Skeletal muscle tissue (tissue), 4 donors: Measurements from ENCODE around the gene CD200R1L. TPM values are rescaled to one million over a fixed set of nuclear protein-coding genes. Genes with fewer than 3 reads are reported as not detected.
"Not testable (repeated sequence)": the region's sequence is repeated elsewhere in the genome, so short reads cannot be mapped to it uniquely, and the experiment has no call there.

Experiments
- H3K27ac ChIP-seq: one replicate; pipeline ENCODE4 v1.7.0; 2013; ENCODE audit warnings: mild to moderate bottlenecking, low read depth, low read length, inconsistent platforms
- H3K27me3 ChIP-seq, 3 donors: one replicate each; pipeline ENCODE4 v1.7.0; 2013; ENCODE audit warnings: low read length in 3 of 3; ENCODE audit not compliant: control insufficient read depth in 3 of 3, insufficient read depth in 3 of 3
- H3K36me3 ChIP-seq, 3 donors: one replicate each; pipeline ENCODE4 v1.7.0; 2013; ENCODE audit warnings: low read length in 3 of 3; ENCODE audit not compliant: control insufficient read depth in 3 of 3, insufficient read depth in 3 of 3
- H3K4me1 ChIP-seq, 3 donors: one replicate each; pipeline ENCODE4 v1.7.0; 2013; ENCODE audit warnings: low read length in 3 of 3, mild to moderate bottlenecking in 3 of 3; ENCODE audit not compliant: control insufficient read depth in 3 of 3, insufficient read depth in 3 of 3
- H3K4me3 ChIP-seq, 3 donors: one replicate each; pipeline ENCODE4 v1.7.0; 2013; ENCODE audit warnings: low read length in 3 of 3
- H3K9ac ChIP-seq, 3 donors: one replicate each; pipeline ENCODE4 v1.7.0; 2013; ENCODE audit warnings: low read length in 3 of 3, mild to moderate bottlenecking in 3 of 3, moderate library complexity in 2 of 3, low read depth in 1 of 3
- H3K9me3 ChIP-seq, 3 donors: one replicate each; pipeline ENCODE4 v1.7.0; 2013; ENCODE audit warnings: low read length in 3 of 3; ENCODE audit not compliant: control insufficient read depth in 3 of 3
- total RNA-seq: library from RNA; depleted of rRNA; stranded (reverse); fragments of >200 nt; gene quantifications from one replicate; pipeline ENCODE4 v1.2.3, GENCODE V29; 2014
- donor health status: Osteomylitis.

Gene CD200R1L
- total RNA-seq, 1 donor from 2014 or later = not detected

DNA sequence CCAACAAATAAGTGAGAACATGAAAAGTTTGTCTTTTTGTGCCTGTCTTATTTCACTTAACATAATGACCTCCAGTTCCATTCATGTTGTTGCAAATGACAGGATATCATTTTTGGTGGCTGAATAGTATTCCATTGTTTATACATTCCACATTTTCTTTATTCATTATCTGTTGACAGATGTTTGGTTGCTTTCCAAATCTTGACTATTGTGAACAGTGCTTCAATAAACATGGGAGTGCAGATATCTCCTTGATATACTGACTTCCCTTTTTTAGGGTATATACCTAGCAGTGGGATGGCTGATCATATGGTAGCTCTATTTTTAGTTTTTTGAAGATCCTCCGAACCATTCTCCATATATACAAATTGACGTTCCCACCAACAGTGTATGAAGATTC, 19.1 kb upstream of the CD200R1L start:
- Histone ChIP-seq H3K4me1 (no peaks in the 10 kb centered on the region), H3K4me3 (no peak overlapping the region), H3K9ac (no peak overlapping the region), H3K27ac (no peak overlapping the region), H3K36me3 (no peaks in the 10 kb centered on the region), H3K27me3 (no peaks in the 10 kb centered on the region), H3K9me3 (peaks cover 0 to 2% (median 2%) of the 10 kb centered on the region in 3 donors)

DNA sequence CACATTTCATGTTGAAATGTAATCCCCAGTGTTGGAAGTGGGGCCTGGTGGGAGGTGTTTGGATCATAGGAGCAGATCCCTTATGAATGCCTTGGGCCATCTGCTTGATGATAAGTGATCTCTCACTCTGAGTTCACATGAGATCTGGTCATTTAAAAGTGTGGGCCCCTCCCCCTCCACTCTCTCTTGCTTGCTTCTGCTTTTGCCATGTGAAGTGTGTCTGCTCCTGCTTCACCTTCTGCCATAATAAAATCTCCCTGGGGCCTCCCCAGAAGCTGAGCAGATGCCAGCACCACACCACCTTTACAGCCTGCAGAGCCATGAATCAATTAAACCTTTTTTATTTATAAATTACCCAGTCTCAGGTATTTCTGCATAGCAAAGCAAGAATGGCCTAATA, 14.2 kb upstream of the CD200R1L start:
- H3K4me1 ChIP-seq = no peaks in the 10 kb centered on the region
- H3K36me3 ChIP-seq = no peaks in the 10 kb centered on the region
- H3K27ac ChIP-seq = no peak overlapping the region
- H3K9me3 ChIP-seq = no peaks in the 10 kb centered on the region
- H3K4me3 ChIP-seq = no peak overlapping the region
- no peak overlapping the region for H3K9ac ChIP-seq
- H3K27me3 ChIP-seq = no peaks in the 10 kb centered on the region

DNA sequence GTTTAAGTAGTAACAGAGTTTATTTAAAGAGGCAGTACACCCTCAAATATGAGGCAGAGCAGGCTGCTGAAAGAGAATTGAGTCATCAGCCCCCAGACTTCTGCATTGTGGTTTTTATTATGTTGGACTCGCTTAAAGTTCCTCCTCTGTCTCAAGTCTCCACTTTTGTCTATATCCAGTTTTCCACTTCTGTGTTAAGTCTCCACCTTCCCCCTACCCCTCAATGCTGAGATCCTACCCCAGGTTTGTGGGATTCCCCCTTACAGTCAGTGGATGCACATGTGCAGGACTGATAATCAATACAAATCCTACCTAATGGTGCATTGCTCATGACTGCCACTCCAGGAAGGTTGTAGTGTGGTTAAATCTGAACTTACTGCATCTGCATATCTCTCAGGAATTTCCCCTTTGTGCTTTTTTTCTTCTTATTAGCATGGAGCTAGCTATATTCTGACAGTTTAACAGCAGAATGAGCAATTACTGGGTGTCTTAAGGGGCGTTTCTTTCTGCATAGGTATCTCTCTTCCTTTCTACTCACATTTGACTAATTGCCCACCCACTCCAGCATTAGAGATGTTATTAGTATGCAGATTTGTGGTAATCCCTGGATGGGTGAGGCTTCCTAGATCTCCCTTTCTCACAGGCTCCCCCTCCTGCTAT, 11.9 kb upstream of the CD200R1L start:
- Histone ChIP-seq H3K36me3 (no peaks in the 10 kb centered on the region), H3K9ac (no peak overlapping the region), H3K27ac (no peak overlapping the region), H3K4me3 (no peak overlapping the region), H3K27me3 (no peaks in the 10 kb centered on the region), H3K9me3 (no peaks in the 10 kb centered on the region), H3K4me1 (no peaks in the 10 kb centered on the region)

DNA sequence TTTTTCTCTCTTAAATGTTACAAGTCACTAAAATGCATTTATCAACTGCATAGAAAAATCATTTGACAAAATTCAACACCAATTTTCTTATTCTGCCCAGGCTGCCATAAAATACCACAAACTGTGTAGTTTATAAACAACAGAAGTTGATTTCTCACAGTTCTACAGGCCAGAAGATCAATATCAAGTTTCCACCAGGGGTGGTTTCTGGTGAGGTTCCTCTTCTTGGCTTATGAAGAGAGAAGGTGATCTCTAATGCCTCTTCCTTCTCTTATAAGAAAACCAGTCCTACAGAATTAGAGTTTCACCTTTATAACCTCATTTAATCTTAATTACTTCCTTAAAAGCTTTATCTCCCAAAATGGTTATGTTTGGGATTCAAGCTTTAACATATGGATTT, 10.9 kb upstream of the CD200R1L start:
- no peaks in the 10 kb centered on the region for H3K4me1 ChIP-seq
- no peak overlapping the region for H3K27ac ChIP-seq
- H3K4me3 ChIP-seq = no peak overlapping the region
- no peaks in the 10 kb centered on the region for H3K27me3 ChIP-seq
- H3K9ac ChIP-seq = no peak overlapping the region
- H3K9me3 ChIP-seq = no peaks in the 10 kb centered on the region
- no peaks in the 10 kb centered on the region for H3K36me3 ChIP-seq

DNA sequence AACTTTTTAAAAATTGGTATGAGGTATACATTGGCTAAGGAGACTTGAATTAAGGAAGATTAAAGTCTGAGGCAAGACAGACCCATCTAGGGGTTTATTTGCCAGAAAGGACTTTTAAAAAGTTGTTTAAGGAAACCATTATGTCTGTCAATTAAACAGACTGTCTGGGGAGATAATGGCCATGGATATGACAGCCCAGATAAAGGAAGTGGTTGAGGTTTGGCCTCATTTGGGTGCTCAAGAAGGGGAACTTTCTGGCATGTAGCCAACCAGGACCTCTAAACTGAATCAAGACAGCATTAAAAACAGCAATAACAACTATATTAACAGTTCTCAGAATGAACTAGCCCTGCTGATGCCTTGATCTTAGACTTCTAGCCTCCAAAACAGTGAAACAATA, 9.9 kb upstream of the CD200R1L start:
- no peaks in the 10 kb centered on the region for H3K9me3 ChIP-seq
- no peaks in the 10 kb centered on the region for H3K27me3 ChIP-seq
- H3K4me1 ChIP-seq = no peaks in the 10 kb centered on the region
- no peak overlapping the region for H3K4me3 ChIP-seq
- no peak overlapping the region for H3K27ac ChIP-seq
- H3K36me3 ChIP-seq = no peaks in the 10 kb centered on the region
- H3K9ac ChIP-seq = no peak overlapping the region

DNA sequence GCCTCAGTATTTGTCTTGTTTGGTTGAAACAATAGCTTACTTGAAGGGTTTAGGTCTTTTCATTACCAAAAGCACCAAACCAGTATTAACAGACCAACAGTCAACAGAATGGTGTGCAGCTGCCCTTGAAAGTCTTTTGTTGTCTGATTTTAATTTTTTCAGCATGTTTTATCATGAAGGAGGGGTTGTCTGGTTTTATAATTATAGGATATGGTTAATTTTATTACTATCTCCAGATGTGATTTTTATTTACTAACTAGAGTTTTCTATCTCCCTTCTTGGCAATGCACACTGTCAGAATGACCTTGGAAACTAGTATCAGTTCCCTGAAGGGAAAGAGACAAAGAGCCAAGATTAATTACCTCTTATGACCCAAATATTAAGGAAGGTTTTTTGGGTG, 9.2 kb upstream of the CD200R1L start:
- Histone ChIP-seq H3K27ac (no peak overlapping the region), H3K9me3 (no peaks in the 10 kb centered on the region), H3K36me3 (no peaks in the 10 kb centered on the region), H3K27me3 (no peaks in the 10 kb centered on the region), H3K9ac (no peak overlapping the region), H3K4me3 (no peak overlapping the region), H3K4me1 (no peaks in the 10 kb centered on the region)

DNA sequence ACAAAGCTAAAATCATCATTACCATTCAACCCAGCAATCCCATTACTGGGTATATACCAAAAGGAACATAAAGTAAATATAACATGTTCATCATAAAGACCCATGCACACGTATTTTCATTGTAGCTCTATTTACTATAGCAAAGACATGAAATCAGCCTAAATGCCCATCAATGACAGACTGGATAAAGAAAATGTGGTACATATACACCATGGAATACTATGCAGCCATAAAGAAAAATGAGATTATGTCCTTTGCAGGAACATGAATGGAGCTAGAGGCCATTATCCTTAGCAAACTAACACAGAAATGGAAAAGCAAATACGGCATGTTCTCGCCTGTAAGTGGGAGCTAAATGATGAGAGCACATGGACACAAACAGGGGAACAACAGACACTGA, 8.4 kb upstream of the CD200R1L start:
- not testable (repeated sequence) for H3K27ac ChIP-seq, H3K4me1 ChIP-seq, H3K9me3 ChIP-seq, H3K4me3 ChIP-seq, H3K36me3 ChIP-seq, H3K27me3 ChIP-seq, H3K9ac ChIP-seq

DNA sequence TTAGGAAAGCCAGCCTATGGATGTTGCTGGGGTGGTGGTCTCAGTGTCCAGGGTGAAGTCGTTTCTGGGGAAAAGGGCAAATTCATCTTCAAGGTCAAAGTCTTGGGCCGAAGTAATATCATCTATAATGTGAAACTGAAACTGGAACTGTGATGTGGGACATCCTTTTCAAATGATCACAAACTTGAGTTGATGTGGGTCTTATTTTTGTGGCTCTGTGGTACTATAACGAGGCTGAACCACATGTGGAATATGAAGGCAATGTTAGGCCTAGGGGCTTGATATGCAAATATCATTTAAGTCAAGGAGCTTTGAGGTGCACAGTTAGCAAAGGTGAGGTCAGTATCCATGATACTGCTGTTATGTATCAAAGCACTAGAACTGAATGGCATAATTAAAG, 1.5 kb upstream of the CD200R1L start:
- Histone ChIP-seq H3K27ac (no peak overlapping the region), H3K9ac (no peak overlapping the region), H3K9me3 (no peaks in the 10 kb centered on the region), H3K4me1 (no peaks in the 10 kb centered on the region), H3K4me3 (no peak overlapping the region), H3K27me3 (no peaks in the 10 kb centered on the region), H3K36me3 (no peaks in the 10 kb centered on the region)

DNA sequence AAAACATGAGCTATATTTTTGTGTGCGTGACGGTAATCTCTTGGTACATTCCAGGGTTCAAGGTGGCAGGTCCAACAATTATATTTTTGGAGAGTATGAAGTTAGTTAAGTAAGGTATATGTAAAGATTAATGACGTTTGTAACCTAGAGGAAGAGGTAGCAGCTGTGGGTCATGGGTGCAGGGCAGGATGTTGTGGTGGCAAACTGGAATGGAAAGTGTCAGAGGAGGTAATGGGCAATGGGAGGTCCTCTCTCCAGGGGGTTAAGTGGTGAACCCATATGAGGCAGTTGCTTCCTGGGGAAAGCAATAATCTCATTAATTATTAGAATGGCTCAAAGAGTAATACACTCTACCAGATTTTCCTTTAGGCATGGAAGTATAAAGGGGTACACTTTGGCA, 1.0 kb upstream of the CD200R1L start:
- Histone ChIP-seq H3K4me3 (no peak overlapping the region), H3K9me3 (peaks cover 0 to 3% (median 0%) of the 10 kb centered on the region in 3 donors), H3K4me1 (no peaks in the 10 kb centered on the region), H3K9ac (no peak overlapping the region), H3K27me3 (no peaks in the 10 kb centered on the region), H3K27ac (no peak overlapping the region), H3K36me3 (no peaks in the 10 kb centered on the region)

DNA sequence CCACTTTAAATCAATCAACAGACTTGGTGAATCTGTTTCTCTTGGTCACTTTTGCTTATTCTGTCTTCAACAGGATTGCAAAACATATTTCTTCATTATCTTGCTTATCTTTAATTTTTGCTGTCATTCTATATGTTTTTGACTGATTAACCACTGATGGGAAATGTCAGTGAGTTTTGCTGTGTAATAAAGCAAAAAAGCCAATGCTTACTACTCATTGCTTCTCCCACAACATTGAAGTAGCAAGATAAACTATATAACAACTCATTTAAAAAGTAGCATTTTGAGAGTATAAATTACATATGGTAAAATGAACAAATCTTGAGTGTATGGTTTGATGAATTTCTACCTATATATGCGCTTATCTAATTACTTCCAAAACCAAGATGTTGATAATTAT, 892 bp downstream of the CD200R1L start:
- no peak overlapping the region for H3K27ac ChIP-seq

More for the DNA sequence above, 892 bp downstream of the CD200R1L start:
- H3K4me3 ChIP-seq = no peak overlapping the region
- no peaks in the 10 kb centered on the region for H3K36me3 ChIP-seq
- no peaks in the 10 kb centered on the region for H3K27me3 ChIP-seq
- no peaks in the 10 kb centered on the region for H3K4me1 ChIP-seq
- peaks cover 0 to 3% (median 0%) of the 10 kb centered on the region in 3 donors for H3K9me3 ChIP-seq
- no peak overlapping the region for H3K9ac ChIP-seq
